GM13976 (cell line): Measurements from ENCODE around the gene C1orf198.

ENCODE experiments used
- DNase-seq: peaks from one replicate; pipeline ENCODE4 v3.0.0; 2012; ENCODE audit warnings: low spot score
- CTCF ChIP-seq: IDR thresholded peaks from 2 replicates; pipeline ENCODE4 v1.5.1; 2012; ENCODE audit warnings: borderline replicate concordance, mild to moderate bottlenecking; ENCODE audit not compliant: insufficient read depth; ENCODE audit errors: extremely low read depth, missing control alignments, control extremely low read depth
- in situ Hi-C: fragments of 300-500 bp; cut with MboI; formaldehyde crosslinking; loops from one replicate; pipeline ENCODE4 v1.12.0; 2022; ENCODE audit warnings: low sequenced_read_pairs, mixed read lengths, inconsistent platforms; ENCODE audit not compliant: unreplicated experiment

Gene C1orf198

GRCh38 chr1:230818901-230819300 is 49.4 kb downstream of the C1orf198 start:
- in situ Hi-C loops = no loop called here
- DNase-seq = no peak
- TF ChIP-seq CTCF = no peak

GRCh38 chr1:230818367-230818766 is 50.0 kb downstream of the C1orf198 start:
- no peak for DNase-seq
- TF ChIP-seq CTCF = no peak
- in situ Hi-C loops = no loop called here

GRCh38 chr1:230816018-230816417 is 52.3 kb downstream of the C1orf198 start:
- DNase-seq = no peak
- in situ Hi-C loops = no loop called here
- TF ChIP-seq CTCF = no peak

GRCh38 chr1:230814949-230815692 is 53.2 kb downstream of the C1orf198 start:
- no peak for DNase-seq
- no peak for TF ChIP-seq CTCF
- in situ Hi-C loops = no loop called here

- TF ChIP-seq CTCF = no peak
- in situ Hi-C loops = no loop called here
- DNase-seq = no peak
These were observed 55.8 kb downstream of the C1orf198 start for GRCh38 chr1:230812568-230812967.

- TF ChIP-seq CTCF = no peak
- no peak for DNase-seq
- in situ Hi-C loops = no loop called here
These were observed 58.9 kb downstream of the C1orf198 start for GRCh38 chr1:230809256-230809990.
